Daoy (cell line): ENCODE measurements around the gene ADAMTS6. TPM values are rescaled to one million over a fixed set of nuclear protein-coding genes. Genes with fewer than 3 reads are reported as not detected.

Experiments
- DNase-seq: peaks from one replicate; pipeline ENCODE4 v3.0.0-alpha.2; 2015; ENCODE audit warnings: low read depth
- total RNA-seq: library from RNA; depleted of rRNA; stranded (reverse); fragments of >200 nt; shearing (Covaris generic); gene quantifications from 2 replicates; pipeline ENCODE4 v1.2.3, GENCODE V29; 2014

Gene ADAMTS6
- total RNA-seq, 1 experiment from 2014 or later, result 20.8 TPM

GRCh38 chr5:65144136-65144871, 337.4 kb downstream of the ADAMTS6 start:
- no peak for DNase-seq

- peak; percentile 80 for DNase-seq
Measured at GRCh38 chr5:65142511-65143011, 339.2 kb downstream of the ADAMTS6 start.

- no peak for DNase-seq
Measured at GRCh38 chr5:65142016-65142415, 339.7 kb downstream of the ADAMTS6 start.

- no peak for DNase-seq
Measured at GRCh38 chr5:65141493-65141892, 340.2 kb downstream of the ADAMTS6 start.

- DNase-seq, result no peak
Measured at GRCh38 chr5:65137631-65138030, 344.1 kb downstream of the ADAMTS6 start.

- DNase-seq, result no peak
Measured at GRCh38 chr5:65133477-65134110, 348.1 kb downstream of the ADAMTS6 start.

GRCh38 chr5:65132386-65132785, 349.3 kb downstream of the ADAMTS6 start:
- DNase-seq, result no peak

- no peak for DNase-seq
Measured at GRCh38 chr5:65128226-65128625, 353.5 kb downstream of the ADAMTS6 start.

GRCh38 chr5:65127161-65127901, 354.4 kb downstream of the ADAMTS6 start:
- DNase-seq, result peak; percentile 54

- DNase-seq, result no peak
Measured at GRCh38 chr5:65126542-65127069, 355.1 kb downstream of the ADAMTS6 start.

GRCh38 chr5:65125591-65126541, 355.9 kb downstream of the ADAMTS6 start:
- DNase-seq, result no peak

GRCh38 chr5:65121880-65122436, 359.8 kb downstream of the ADAMTS6 start:
- DNase-seq, result peak; percentile 74

GRCh38 chr5:65120371-65120967, 361.3 kb downstream of the ADAMTS6 start:
- no peak for DNase-seq

GRCh38 chr5:65117525-65117924, 364.2 kb downstream of the ADAMTS6 start:
- no peak for DNase-seq

GRCh38 chr5:65113771-65114170, 367.9 kb downstream of the ADAMTS6 start:
- no peak for DNase-seq

GRCh38 chr5:65111961-65112658, 369.6 kb downstream of the ADAMTS6 start:
- no peak for DNase-seq

- no peak for DNase-seq
Measured at GRCh38 chr5:65108786-65109743, 372.7 kb downstream of the ADAMTS6 start.

GRCh38 chr5:65105301-65105700, 376.4 kb downstream of the ADAMTS6 start:
- no peak for DNase-seq

GRCh38 chr5:65104831-65105230, 376.9 kb downstream of the ADAMTS6 start:
- DNase-seq, result no peak
